Activated CD8-positive, alpha-beta T cell treated with anti-CD3 and anti-CD28 coated beads for 36 hours (primary cell): ENCODE data around the gene SLC25A43. TPM values are rescaled to one million over a fixed set of nuclear protein-coding genes. Genes with fewer than 3 reads are reported as not detected.
"Not testable (repeated sequence)": the region's sequence is repeated elsewhere in the genome, so short reads cannot be mapped to it uniquely, and the experiment has no call there.

Experiments used
- ATAC-seq: fragments of 200-7000 bp; cut with Tn5 transposase; one replicate; pipeline ENCODE4 v1.10.0; 2021; ENCODE audit warnings: mild to moderate bottlenecking, moderate library complexity
- CTCF ChIA-PET: fragments of 350-600 bp; sonication (Branson Sonifier 250); formaldehyde crosslinking; loops from one replicate; lab custom pipeline; 2021; ENCODE audit warnings: antibody characterized with exemption; lab: Charles Lee
- POLR2A ChIA-PET: fragments of 350-600 bp; sonication (Branson Sonifier 250); formaldehyde crosslinking; loops from one replicate; lab custom pipeline; 2021; ENCODE audit warnings: antibody characterized with exemption; lab: Charles Lee
- DNase-seq: peaks from one replicate; pipeline ENCODE4 v3.0.0-alpha.2; 2020
- H3K27ac Mint-ChIP-seq: one replicate; pipeline ENCODE4 v1.8.0; 2021; ENCODE audit warnings: mild to moderate bottlenecking, mixed read lengths
- H3K27me3 Mint-ChIP-seq: one replicate; pipeline ENCODE4 v1.8.0; 2021; ENCODE audit warnings: mixed read lengths
- H3K36me3 Mint-ChIP-seq: one replicate; pipeline ENCODE4 v1.8.0; 2021; ENCODE audit warnings: low read depth, mixed read lengths
- H3K4me1 Mint-ChIP-seq: one replicate; pipeline ENCODE4 v1.8.0; 2021; ENCODE audit warnings: low read depth, mixed read lengths
- H3K4me3 Mint-ChIP-seq: one replicate; pipeline ENCODE4 v1.8.0; 2021; ENCODE audit warnings: mild to moderate bottlenecking, moderate library complexity, mixed read lengths
- H3K9me3 Mint-ChIP-seq: one replicate; pipeline ENCODE4 v1.8.0; 2021; ENCODE audit warnings: mixed read lengths
- intact Hi-C: fragments of 100-400 bp; cut with micrococcal nuclease; formaldehyde crosslinking; loops from one replicate; pipeline ENCODE4 v1.10.0; 2022
- total RNA-seq, 2 experiments: library from RNA; stranded (reverse); gene quantifications; one replicate each; pipeline ENCODE4 v1.2.3, GENCODE V29; 2021
- TF ChIP-seq, protein P1 (sequence below): fragments of 200-600 bp; IDR thresholded peaks from one replicate; pipeline ENCODE4 v1.8.0; 2022; ENCODE audit warnings: antibody characterized with exemption, mild to moderate bottlenecking

The SLC25A43 gene
- total RNA-seq = 1 to 10 TPM; 5.3 to 5.6 TPM

DNA sequence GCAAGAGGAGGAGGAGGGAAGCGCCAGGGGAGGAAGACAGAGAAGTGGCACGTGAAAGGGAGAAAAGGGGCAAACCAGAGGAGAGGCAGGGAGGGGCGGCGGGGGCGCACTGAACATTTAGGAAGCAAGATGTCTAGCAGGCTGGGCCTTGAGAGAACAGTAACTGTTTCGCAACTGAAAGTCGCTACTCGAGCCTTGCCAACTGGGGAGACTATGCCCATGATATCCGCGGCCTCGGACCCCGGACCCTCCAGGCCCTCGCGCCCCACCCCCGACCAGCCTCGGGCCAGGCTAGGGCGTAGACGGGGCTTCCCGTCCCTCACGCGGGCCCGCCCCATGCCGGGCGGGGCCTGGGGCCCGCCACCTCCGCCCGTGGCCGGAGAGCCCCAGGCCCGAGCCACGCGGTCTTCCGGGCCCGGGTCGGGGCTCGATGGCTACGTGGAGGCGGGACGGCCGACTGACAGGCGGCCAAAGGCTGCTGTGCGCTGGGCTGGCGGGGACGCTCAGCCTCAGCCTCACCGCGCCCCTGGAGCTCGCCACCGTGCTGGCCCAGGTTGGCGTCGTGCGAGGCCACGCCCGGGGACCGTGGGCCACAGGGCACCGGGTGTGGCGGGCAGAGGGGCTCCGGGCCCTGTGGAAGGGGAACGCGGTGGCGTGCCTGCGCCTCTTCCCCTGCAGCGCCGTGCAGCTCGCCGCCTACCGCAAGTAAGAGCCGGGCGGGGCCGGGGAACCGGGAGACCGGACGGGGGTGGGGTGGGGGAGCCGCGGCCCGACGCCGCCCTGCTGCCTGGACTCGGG is at the start of gene SLC25A43:
TSS of gene SLC25A43 (plus strand) at position 363 of the 798 bp plus-strand sequence. CDS start at position 431, 68 bp downstream.
- Mint-ChIP-seq H3K9me3 (no peaks in the 10 kb centered on the region), H3K4me3 (peak within 1 kb of the TSS; percentile 75), H3K27me3 (no peaks in the 10 kb centered on the region), H3K4me1 (peaks cover 24% of the 10 kb centered on the region), H3K27ac (peak within 1 kb of the TSS; percentile 82), H3K36me3 (no peaks in the 10 kb centered on the region)
- CTCF ChIA-PET = interaction anchor here (1.3 kb wide), 1 partner anchor 83 kb away, joined by 4 read pairs; no protein-coding TSS in a partner anchor
- intact Hi-C loops = no loop called here
- POLR2A ChIA-PET = interaction anchor here (0.6 kb wide), 1 partner anchor 13 kb away, joined by 3 read pairs; no protein-coding TSS in a partner anchor
- ATAC-seq (peak; percentile 93), DNase-seq (peak; percentile 37)
- TF ChIP-seq, protein P1, sequence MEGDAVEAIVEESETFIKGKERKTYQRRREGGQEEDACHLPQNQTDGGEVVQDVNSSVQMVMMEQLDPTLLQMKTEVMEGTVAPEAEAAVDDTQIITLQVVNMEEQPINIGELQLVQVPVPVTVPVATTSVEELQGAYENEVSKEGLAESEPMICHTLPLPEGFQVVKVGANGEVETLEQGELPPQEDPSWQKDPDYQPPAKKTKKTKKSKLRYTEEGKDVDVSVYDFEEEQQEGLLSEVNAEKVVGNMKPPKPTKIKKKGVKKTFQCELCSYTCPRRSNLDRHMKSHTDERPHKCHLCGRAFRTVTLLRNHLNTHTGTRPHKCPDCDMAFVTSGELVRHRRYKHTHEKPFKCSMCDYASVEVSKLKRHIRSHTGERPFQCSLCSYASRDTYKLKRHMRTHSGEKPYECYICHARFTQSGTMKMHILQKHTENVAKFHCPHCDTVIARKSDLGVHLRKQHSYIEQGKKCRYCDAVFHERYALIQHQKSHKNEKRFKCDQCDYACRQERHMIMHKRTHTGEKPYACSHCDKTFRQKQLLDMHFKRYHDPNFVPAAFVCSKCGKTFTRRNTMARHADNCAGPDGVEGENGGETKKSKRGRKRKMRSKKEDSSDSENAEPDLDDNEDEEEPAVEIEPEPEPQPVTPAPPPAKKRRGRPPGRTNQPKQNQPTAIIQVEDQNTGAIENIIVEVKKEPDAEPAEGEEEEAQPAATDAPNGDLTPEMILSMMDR = no peak

DNA sequence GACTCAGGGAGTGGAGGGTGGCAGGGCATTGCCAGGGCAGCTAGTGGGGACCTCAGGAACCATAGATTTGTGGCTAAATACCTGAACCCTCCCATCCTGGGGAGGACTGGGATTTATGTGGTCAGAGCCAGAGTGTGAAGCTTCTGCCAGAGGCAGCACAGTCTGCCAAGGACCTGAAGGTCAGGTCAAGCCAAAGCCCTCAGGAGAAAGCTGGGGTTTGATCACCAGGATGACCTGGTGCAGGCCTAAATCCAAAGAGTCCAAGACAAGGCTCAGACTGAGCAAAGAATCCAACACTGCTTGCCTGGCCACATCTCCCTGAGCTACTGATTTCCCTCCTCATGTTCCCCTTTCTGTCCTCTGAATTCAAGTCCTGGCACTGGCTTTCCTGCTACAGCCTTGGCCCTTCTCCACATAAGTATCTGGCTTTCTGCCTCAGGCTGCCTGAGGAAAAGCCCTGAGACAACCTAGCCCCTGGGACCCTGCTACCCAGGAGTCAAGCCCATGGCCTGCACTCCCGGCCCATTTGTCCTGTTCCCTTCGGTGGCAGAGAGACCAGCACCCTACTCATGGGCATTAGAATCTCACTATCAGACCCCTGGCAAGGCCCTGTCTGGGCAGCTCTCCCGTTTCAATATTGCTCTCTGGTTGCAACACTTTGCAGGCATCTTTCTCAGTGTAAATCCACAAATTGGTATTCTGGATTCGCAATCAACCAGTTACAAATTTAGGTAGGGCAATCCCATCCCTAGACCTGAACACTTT is 39.3 kb upstream of the SLC25A43 start:
- ATAC-seq = no peak
- H3K27ac Mint-ChIP-seq = no peak overlapping the region

DNA sequence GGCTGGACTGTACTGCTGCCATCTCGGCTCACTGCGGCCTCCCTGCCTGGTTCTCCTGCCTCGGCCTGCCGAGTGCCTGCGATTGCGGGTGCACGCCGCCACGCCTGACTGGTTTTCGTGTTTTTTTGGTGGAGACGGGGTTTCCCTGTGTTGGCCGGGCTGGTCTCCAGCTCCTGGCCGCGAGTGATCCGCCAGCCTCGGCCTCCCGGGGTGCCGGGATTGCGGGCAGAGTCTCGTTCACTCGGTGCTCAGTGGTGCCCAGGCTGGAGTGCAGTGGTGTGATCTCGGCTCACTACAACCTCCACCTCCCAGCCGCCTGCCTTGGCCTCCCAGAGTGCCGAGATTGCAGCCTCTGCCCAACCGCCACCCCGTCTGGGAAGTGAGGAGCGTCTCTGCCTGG is 37.7 kb upstream of the SLC25A43 start:
- H3K36me3 Mint-ChIP-seq, DNase-seq, H3K4me1 Mint-ChIP-seq, H3K27me3 Mint-ChIP-seq, ATAC-seq, H3K9me3 Mint-ChIP-seq, intact Hi-C loops, CTCF ChIA-PET, H3K4me3 Mint-ChIP-seq, H3K27ac Mint-ChIP-seq, POLR2A ChIA-PET: not testable (repeated sequence)

More for the DNA sequence above, 39.3 kb upstream of the SLC25A43 start:
- H3K9me3 Mint-ChIP-seq = no peaks in the 10 kb centered on the region
- ChIA-PET POLR2A (no interaction called here), CTCF (no interaction called here)
- H3K36me3 Mint-ChIP-seq = no peaks in the 10 kb centered on the region
- H3K27me3 Mint-ChIP-seq = no peaks in the 10 kb centered on the region
- intact Hi-C loops = no loop called here
- TF ChIP-seq, protein P1 = no peak
- H3K4me1 Mint-ChIP-seq = no peaks in the 10 kb centered on the region
- no peak overlapping the region for H3K4me3 Mint-ChIP-seq
- no peak for DNase-seq

DNA sequence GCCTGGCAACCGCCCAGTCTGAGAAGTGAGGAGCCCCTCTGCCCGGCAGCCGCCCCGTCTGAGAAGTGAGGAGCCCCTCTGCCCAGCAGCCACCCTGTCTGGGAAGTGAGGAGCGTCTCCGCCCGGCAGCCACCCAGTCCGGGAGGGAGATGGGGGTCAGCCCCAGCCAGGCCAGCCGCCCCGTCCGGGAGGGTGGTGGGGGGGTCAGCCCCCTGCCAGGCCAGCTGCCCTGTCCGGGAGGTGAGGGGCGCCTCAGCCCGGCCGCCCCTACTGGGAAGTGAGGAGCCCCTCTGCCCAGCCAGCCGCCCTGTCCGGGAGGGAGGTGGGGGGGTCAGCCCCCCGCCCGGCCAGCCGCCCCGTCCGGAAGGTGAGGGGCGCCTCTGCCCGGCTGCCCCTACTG is 37.1 kb upstream of the SLC25A43 start:
- H3K36me3 Mint-ChIP-seq, H3K9me3 Mint-ChIP-seq, H3K4me3 Mint-ChIP-seq, H3K4me1 Mint-ChIP-seq, intact Hi-C loops, H3K27ac Mint-ChIP-seq, H3K27me3 Mint-ChIP-seq, POLR2A ChIA-PET, DNase-seq, ATAC-seq, CTCF ChIA-PET: not testable (repeated sequence)

DNA sequence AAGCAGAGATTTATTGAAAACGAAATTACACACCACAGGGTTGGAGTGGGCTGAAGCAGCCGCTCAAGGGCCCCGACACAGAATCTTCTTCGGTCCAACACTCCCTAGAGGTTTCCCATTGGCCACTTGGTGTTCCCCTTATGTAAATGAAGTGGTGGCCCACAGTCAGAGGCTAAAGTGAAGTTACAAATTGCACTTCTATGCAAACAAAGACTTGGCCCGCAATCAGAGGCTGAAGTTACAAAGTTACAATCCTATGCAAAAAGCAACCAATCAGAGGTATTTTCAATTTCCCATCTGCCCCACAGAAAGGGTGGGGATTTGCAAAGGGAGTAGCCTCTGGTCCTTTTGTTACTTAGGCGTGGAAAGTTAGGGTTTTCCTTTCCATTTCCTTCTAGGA is 35.7 kb upstream of the SLC25A43 start:
- Mint-ChIP-seq H3K27me3 (peaks cover 1% of the 10 kb centered on the region), H3K4me3 (no peak overlapping the region), H3K4me1 (no peaks in the 10 kb centered on the region), H3K27ac (no peak overlapping the region), H3K36me3 (no peaks in the 10 kb centered on the region), H3K9me3 (no peaks in the 10 kb centered on the region)
- DNase-seq (no peak), ATAC-seq (no peak)
- TF ChIP-seq, protein P1 = no peak
- intact Hi-C loops = no loop called here
- ChIA-PET POLR2A (no interaction called here), CTCF (no interaction called here)

DNA sequence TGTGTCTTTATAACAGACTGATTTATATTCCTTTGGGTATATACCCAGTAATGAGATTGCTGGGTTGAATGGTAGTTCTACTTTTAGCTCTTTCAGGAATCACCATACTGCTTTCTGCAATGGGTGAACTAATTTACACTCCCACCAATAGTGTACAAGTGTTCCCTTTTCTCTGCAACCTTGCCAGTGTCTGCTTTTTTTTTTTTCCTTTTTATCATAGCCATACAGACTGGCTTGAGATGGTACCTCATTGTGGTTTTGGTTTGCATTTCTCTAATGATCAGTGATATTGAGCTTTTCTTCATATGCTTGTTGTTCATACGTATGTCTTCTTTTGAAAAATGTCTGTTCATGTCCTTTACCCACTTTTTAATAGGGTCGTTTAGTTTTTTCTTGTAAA is 27.3 kb upstream of the SLC25A43 start:
- H3K27me3 Mint-ChIP-seq, H3K27ac Mint-ChIP-seq, CTCF ChIA-PET, H3K9me3 Mint-ChIP-seq, POLR2A ChIA-PET, intact Hi-C loops, DNase-seq, H3K4me1 Mint-ChIP-seq, H3K36me3 Mint-ChIP-seq, ATAC-seq, H3K4me3 Mint-ChIP-seq: not testable (repeated sequence)
